Measurements from ENCODE around the gene CGB1.

Gene CGB1

GRCh38 chr19:49004964-49005614 lies 31.6 kb downstream of the CGB1 start:
- Histone ChIP-seq H3K4me1 (ENCODE audit: insufficient read depth, poor library complexity, severe bottlenecking) (no peaks in the 10 kb centered on the region), H3K4me3 (ENCODE audit: severe bottlenecking) (no peak overlapping the region), H3K27ac (ENCODE audit: poor library complexity, severe bottlenecking) (no peak overlapping the region), H3K36me3 (ENCODE audit: low read depth) (peaks cover 79% of the 10 kb centered on the region), H3K9me3 (ENCODE audit: severe bottlenecking) (no peaks in the 10 kb centered on the region), H3K27me3 (ENCODE audit: insufficient read depth, poor library complexity, severe bottlenecking) (no peaks in the 10 kb centered on the region)
- DNase-seq (ENCODE audit: low spot score) (no peak), ATAC-seq (ENCODE audit: low read depth) (no peak)
- TF ChIP-seq CTCF (IDR thresholded peaks at IDR 0.05; ENCODE audit: poor library complexity, severe bottlenecking) = no peak

GRCh38 chr19:49004133-49004532 lies 32.6 kb downstream of the CGB1 start:
- no peaks in the 10 kb centered on the region for H3K9me3 ChIP-seq (ENCODE audit: severe bottlenecking)
- TF ChIP-seq CTCF (IDR thresholded peaks at IDR 0.05; ENCODE audit: poor library complexity, severe bottlenecking) = no peak
- no peak for ATAC-seq (ENCODE audit: low read depth)
- H3K27ac ChIP-seq (ENCODE audit: poor library complexity, severe bottlenecking) = no peak overlapping the region
- H3K36me3 ChIP-seq (ENCODE audit: low read depth) = peaks cover 81% of the 10 kb centered on the region
- DNase-seq (ENCODE audit: low spot score) = no peak
- H3K4me3 ChIP-seq (ENCODE audit: severe bottlenecking) = no peak overlapping the region
- no peaks in the 10 kb centered on the region for H3K4me1 ChIP-seq (ENCODE audit: insufficient read depth, poor library complexity, severe bottlenecking)
- H3K27me3 ChIP-seq (ENCODE audit: insufficient read depth, poor library complexity, severe bottlenecking) = no peaks in the 10 kb centered on the region

GRCh38 chr19:48999481-49000325 lies 37.0 kb downstream of the CGB1 start:
- Histone ChIP-seq H3K4me3 (ENCODE audit: severe bottlenecking) (no peak overlapping the region), H3K9me3 (ENCODE audit: severe bottlenecking) (no peaks in the 10 kb centered on the region), H3K27ac (ENCODE audit: poor library complexity, severe bottlenecking) (no peak overlapping the region), H3K4me1 (ENCODE audit: insufficient read depth, poor library complexity, severe bottlenecking) (peaks cover 5% of the 10 kb centered on the region), H3K36me3 (ENCODE audit: low read depth) (peaks cover 51% of the 10 kb centered on the region), H3K27me3 (ENCODE audit: insufficient read depth, poor library complexity, severe bottlenecking) (no peaks in the 10 kb centered on the region)
- no peak for DNase-seq (ENCODE audit: low spot score)
- peak; percentile 80 for ATAC-seq (ENCODE audit: low read depth)
- TF ChIP-seq CTCF (IDR thresholded peaks at IDR 0.05; ENCODE audit: poor library complexity, severe bottlenecking) = peak; percentile 65

- Histone ChIP-seq H3K27ac (ENCODE audit: poor library complexity, severe bottlenecking) (no peak overlapping the region), H3K9me3 (ENCODE audit: severe bottlenecking) (no peaks in the 10 kb centered on the region), H3K4me1 (ENCODE audit: insufficient read depth, poor library complexity, severe bottlenecking) (peaks cover 7% of the 10 kb centered on the region), H3K36me3 (ENCODE audit: low read depth) (peaks cover 33% of the 10 kb centered on the region), H3K4me3 (ENCODE audit: severe bottlenecking) (no peak overlapping the region), H3K27me3 (ENCODE audit: insufficient read depth, poor library complexity, severe bottlenecking) (no peaks in the 10 kb centered on the region)
- no peak for DNase-seq (ENCODE audit: low spot score)
- ATAC-seq (ENCODE audit: low read depth) = no peak
- TF ChIP-seq CTCF (IDR thresholded peaks at IDR 0.05; ENCODE audit: poor library complexity, severe bottlenecking) = peak; percentile 45
These were observed 38.7 kb downstream of the CGB1 start for GRCh38 chr19:48997972-48998371.

- Histone ChIP-seq H3K27ac (ENCODE audit: poor library complexity, severe bottlenecking) (peak overlapping the region; percentile 70), H3K27me3 (ENCODE audit: insufficient read depth, poor library complexity, severe bottlenecking) (no peaks in the 10 kb centered on the region), H3K4me1 (ENCODE audit: insufficient read depth, poor library complexity, severe bottlenecking) (peaks cover 7% of the 10 kb centered on the region), H3K4me3 (ENCODE audit: severe bottlenecking) (peak overlapping the region; percentile 51), H3K36me3 (ENCODE audit: low read depth) (peaks cover 11% of the 10 kb centered on the region), H3K9me3 (ENCODE audit: severe bottlenecking) (no peaks in the 10 kb centered on the region)
- DNase-seq (ENCODE audit: low spot score) (no peak), ATAC-seq (ENCODE audit: low read depth) (no peak)
- TF ChIP-seq CTCF (IDR thresholded peaks at IDR 0.05; ENCODE audit: poor library complexity, severe bottlenecking) = no peak
These were observed 42.7 kb downstream of the CGB1 start for GRCh38 chr19:48994035-48994386.

Measured in RWPE2 (cell line).